HTR-8/SVneo (cell line): ENCODE data around the gene SSH3.
A peak's percentile ranks its signal among the peaks of the same experiment; 100 is the strongest.

Source experiments
- DNase-seq: peaks from one replicate; pipeline ENCODE4 v3.0.0; 2011; ENCODE audit warnings: low spot score, mixed read lengths; ENCODE audit not compliant: insufficient read length
- FAIRE-seq: peaks from 2 replicates; lab custom pipeline; 2011; peaks lifted over from hg19 to GRCh38; lab: Jason Lieb, UNC

The SSH3 gene

GRCh38 chr11:67289651-67290479 lies 13.5 kb upstream of the SSH3 start:
- no peak for DNase-seq
- FAIRE-seq = no peak

DNA sequence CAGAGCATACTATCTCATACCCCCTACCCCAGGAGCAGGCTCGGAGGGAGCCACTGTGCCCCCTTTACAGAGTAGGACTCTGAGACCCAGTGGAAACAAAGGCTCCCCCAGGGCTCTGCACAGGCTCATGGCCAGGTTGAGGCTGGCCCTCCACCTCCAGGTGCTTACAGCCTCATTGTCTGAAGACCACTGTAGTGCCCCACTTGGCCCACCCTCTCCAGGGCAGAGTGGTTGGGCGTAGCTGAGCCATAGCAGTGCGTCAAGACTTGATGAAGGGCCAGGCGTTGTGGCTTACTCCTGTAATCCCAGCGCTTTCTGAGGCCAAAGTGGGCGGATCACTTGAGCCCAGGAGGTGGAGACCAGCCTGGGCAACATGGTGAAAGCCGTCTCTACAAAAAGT lies 12.5 kb upstream of the SSH3 start:
- FAIRE-seq (no peak), DNase-seq (no peak)

GRCh38 chr11:67291481-67292381 lies 11.6 kb upstream of the SSH3 start:
- FAIRE-seq = no peak
- DNase-seq = no peak

DNA sequence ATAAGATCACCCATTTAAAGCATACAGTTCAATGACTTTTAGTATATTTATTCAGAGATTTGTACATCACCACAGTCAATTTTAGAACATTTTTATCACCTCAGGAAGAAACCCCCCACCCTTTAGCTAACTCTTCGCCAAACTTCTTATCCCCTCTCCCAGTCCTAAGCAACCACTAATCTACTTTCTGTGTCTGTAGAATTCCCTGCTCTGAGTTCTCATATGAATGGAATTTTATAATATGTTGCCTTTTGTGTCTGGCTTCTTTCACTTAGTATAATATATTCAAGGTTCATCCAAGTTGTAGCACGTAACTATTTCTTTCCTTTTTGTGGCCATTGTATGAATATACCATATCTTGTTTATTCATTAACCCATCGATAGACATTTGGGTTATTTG lies 10.7 kb upstream of the SSH3 start:
- no peak for FAIRE-seq
- DNase-seq = no peak

- no peak for FAIRE-seq
- no peak for DNase-seq
Measured at GRCh38 chr11:67293090-67293489, 10.2 kb upstream of the SSH3 start.

- DNase-seq (no peak), FAIRE-seq (no peak)
Measured at GRCh38 chr11:67295846-67296245, 7.5 kb upstream of the SSH3 start.

- FAIRE-seq (no peak), DNase-seq (no peak)
Measured at GRCh38 chr11:67298786-67299185, 4.5 kb upstream of the SSH3 start.

DNA sequence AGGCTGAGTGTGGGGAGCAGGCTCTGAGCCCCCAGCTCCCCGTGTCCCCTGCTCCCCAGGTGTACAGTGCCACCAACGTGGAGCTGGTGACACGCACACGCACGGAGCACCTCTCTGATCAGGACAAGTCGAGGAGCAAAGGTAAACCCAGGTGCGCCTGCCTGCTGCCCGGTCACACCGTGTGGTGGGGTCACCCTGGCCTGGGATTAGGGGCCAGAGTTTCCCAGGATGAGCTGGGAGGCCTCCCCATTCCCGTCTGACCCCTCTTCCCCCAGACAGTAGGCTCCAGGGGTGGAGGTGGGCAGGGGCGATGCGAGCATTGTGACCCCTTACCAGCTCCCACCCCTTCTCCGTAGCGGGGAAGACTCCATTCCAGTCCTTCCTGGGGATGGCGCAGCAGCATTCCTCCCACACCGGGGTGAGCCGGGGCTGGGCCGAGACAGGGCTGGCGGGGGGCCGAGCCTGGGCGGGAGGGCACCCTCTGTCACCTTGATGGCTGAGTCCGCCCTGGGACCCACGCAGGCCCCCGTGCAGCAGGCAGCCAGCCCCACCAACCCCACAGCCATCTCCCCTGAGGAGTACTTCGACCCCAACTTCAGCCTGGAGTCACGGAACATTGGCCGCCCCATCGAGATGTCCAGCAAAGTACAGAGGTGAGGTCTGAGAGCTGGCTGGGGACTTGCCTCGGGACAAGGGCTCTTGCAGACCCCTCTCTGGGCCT lies 3.7 kb upstream of the SSH3 start:
- peak; percentile 31 for FAIRE-seq
- DNase-seq = no peak

DNA sequence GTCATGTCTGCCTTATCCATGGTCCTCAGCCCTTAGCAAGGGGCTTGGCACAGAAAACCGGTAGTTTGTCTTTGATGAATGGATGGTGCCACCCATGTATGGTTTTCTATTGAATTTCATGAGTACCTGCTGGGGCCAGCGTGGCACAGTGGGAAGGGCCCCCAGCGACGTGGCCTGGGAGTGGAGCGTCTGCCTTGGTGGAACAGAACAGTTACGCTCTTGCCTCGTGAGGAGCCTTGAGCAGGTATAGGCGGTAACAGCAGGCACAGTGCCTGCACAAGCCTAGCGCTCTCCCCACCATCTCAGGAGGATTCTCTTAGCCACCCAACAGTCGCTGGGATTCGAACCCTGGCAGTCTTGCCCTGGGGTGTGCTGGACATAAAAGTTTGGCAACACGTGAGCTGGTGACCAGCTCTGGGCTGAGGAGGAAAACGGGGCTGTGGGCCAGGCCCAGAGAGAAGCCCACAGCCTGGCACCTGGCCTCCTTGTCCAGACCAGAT lies 3.0 kb upstream of the SSH3 start:
- FAIRE-seq (peak; percentile 31), DNase-seq (no peak)

GRCh38 chr11:67300756-67301312 lies 2.5 kb upstream of the SSH3 start:
- DNase-seq = no peak
- peak; percentile 31 for FAIRE-seq

DNA sequence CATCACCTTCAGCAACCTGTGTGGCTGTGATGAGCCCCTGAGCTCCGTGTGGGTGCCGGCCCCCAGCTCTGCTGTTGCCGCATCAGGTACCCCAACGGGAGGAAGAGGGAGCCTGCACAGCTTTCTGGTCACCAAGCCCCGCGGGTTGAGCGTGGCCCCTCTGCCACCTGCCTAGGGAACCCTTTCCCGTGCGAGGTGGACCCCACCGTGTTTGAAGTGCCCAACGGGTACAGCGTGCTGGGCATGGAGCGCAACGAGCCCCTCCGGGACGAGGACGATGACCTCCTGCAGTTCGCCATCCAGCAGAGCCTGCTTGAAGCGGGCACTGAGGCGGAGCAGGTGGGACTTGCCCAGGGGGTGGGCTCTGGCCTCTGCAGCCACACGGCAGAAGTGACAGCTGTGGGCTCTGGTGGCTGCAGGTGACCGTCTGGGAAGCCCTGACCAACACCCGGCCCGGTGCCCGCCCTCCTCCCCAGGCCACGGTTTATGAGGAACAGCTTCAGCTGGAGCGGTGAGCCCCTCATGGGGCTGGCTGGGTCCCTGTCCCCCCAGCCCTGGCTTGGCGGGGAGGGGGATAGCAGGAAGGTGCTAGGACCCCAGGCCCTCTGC lies 1.9 kb upstream of the SSH3 start:
- FAIRE-seq (no peak), DNase-seq (no peak)

DNA sequence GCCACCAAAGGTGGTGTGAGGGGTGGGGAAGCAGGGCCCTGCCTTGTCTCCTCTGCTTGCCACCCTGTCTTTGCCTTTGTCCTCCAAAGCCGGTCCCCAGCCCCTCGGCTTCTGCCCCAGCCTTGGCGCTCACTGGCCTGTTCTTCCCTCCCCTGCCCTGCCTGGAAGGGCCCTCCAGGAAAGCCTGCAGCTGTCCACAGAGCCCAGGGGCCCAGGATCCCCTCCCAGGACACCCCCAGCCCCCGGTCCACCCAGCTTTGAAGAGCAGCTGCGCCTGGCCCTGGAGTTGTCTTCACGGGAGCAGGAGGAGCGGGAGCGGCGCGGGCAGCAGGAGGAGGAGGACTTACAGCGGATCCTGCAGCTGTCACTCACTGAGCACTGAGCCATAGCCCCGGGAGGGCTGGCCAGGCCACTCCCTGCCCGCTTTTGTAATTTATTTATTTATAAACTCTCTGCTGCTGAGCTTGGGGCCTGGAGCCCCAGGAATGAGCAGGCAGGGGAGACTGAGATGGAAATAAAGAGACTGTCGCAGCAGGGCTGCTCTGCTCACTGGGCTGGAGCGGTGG lies 1.3 kb upstream of the SSH3 start:
- FAIRE-seq = no peak
- DNase-seq = no peak

DNA sequence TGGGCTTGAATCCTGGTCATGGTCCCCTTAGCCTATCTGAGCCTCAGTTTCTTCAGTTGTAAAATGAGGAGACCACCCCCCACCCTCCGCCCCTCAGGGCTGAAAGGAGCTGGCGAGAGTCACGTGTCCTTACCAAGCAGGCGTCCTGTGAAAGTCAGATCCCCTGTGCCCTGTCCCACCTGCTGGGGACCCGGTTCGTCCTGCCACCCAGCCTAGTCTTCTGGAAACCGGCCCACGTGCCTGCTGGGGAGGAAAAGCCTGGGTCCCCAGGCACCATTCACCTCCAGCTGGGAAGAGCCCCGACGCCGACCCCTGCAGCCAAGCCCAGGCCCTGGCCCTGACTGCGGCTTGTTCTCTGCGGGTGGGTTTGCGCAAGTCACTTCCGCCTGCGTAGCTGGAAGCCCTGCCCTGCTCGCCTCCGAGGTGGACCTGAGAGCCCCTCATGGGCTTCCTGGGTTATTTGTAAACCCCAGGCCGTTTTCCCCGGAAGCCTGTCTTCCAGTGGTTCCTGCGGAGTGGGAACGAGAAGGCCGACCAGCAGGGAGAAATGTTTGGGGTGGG lies 679 bp upstream of the SSH3 start:
- no peak for FAIRE-seq
- no peak for DNase-seq

GRCh38 chr11:67303835-67304411 lies 593 bp downstream of the SSH3 start:
- DNase-seq (peak; percentile 57), FAIRE-seq (peak; percentile 98)

DNA sequence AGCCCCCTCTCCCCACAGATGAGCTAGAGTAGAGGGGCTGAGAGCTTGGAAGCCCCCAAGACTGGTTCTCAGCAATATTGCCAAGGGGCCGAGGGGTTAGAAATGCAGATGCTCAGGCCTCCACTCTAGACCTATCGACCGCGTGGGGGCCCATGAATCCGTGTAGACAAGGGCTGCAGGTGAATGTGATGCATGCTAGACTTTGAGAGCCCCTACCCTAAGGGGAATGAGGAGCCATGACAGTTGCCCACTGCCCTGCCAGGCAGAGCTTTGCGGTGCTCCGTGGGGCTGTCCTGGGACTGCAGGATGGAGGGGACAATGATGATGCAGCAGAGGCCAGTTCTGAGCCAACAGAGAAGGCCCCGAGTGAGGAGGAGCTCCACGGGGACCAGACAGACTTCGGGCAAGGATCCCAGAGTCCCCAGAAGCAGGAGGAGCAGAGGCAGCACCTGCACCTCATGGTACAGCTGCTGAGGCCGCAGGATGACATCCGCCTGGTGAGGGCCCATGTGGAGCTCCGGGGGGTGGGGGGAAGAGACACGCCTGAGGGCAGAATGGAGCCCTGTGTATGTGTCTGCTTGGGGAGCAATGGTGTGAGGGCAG lies 1.3 kb downstream of the SSH3 start:
- FAIRE-seq (peak; percentile 55), DNase-seq (no peak)

GRCh38 chr11:67306769-67307544 lies 3.6 kb downstream of the SSH3 start:
- FAIRE-seq (no peak), DNase-seq (no peak)

- peak; percentile 65 for FAIRE-seq
- no peak for DNase-seq
Measured at GRCh38 chr11:67307545-67308001, 4.2 kb downstream of the SSH3 start.
